ENCODE measurements around the gene POM121L2. TPM values are rescaled to one million over a fixed set of nuclear protein-coding genes. Genes with fewer than 3 reads are reported as not detected.

Gene POM121L2
- total and polyA plus RNA-seq, 4 donors = not detected

DNA sequence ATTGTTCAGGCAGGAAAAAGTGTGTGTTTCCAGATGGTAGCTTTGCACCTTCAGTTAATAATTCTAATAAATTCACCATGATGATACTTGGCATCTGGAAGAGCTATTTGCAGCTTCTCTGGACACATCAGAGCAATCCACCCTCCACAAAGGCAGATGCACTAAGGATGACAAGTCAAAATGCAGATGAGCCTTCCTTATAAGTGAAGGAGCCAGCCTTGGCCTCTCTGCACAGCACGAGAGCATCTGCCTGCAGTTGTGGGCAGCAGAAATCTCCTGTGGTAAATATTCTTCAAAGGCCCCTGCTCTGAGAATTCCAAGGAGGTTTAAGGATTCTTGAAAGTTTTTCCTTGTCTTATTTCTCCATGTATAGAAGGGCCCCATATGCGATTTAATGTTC is 6.9 kb upstream of the POM121L2 start:
- DNase-seq (ENCODE audit: low spot score) = no peak
- H3K9ac ChIP-seq (ENCODE audit: low read depth in 1 of 2, low read length in 2 of 2) = no peak overlapping the region
- H3K27ac ChIP-seq (ENCODE audit: low read depth in 1 of 2, low read length in 2 of 2) = no peak overlapping the region
- H3K27me3 ChIP-seq (ENCODE audit: control insufficient read depth in 4 of 4, insufficient read depth in 4 of 4, low read length in 3 of 4) = peaks cover 0 to 9% (median under 1%) of the 10 kb centered on the region in 4 donors
- WGBS = 55% methylated on average over 2 of the region's 2 CpGs
- no peak for TF ChIP-seq FOXA2 (IDR thresholded peaks at IDR 0.05)
- TF ChIP-seq, protein P1, sequence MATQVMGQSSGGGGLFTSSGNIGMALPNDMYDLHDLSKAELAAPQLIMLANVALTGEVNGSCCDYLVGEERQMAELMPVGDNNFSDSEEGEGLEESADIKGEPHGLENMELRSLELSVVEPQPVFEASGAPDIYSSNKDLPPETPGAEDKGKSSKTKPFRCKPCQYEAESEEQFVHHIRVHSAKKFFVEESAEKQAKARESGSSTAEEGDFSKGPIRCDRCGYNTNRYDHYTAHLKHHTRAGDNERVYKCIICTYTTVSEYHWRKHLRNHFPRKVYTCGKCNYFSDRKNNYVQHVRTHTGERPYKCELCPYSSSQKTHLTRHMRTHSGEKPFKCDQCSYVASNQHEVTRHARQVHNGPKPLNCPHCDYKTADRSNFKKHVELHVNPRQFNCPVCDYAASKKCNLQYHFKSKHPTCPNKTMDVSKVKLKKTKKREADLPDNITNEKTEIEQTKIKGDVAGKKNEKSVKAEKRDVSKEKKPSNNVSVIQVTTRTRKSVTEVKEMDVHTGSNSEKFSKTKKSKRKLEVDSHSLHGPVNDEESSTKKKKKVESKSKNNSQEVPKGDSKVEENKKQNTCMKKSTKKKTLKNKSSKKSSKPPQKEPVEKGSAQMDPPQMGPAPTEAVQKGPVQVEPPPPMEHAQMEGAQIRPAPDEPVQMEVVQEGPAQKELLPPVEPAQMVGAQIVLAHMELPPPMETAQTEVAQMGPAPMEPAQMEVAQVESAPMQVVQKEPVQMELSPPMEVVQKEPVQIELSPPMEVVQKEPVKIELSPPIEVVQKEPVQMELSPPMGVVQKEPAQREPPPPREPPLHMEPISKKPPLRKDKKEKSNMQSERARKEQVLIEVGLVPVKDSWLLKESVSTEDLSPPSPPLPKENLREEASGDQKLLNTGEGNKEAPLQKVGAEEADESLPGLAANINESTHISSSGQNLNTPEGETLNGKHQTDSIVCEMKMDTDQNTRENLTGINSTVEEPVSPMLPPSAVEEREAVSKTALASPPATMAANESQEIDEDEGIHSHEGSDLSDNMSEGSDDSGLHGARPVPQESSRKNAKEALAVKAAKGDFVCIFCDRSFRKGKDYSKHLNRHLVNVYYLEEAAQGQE (IDR thresholded peaks at IDR 0.05) = no peak
- TF ChIP-seq HNF4G (IDR thresholded peaks at IDR 0.05) = no peak
- no peak for TF ChIP-seq HNF4A (conservative IDR thresholded peaks at IDR 0.05)
- no peak for TF ChIP-seq SP1 (IDR thresholded peaks at IDR 0.05)
- TF ChIP-seq, protein P2, sequence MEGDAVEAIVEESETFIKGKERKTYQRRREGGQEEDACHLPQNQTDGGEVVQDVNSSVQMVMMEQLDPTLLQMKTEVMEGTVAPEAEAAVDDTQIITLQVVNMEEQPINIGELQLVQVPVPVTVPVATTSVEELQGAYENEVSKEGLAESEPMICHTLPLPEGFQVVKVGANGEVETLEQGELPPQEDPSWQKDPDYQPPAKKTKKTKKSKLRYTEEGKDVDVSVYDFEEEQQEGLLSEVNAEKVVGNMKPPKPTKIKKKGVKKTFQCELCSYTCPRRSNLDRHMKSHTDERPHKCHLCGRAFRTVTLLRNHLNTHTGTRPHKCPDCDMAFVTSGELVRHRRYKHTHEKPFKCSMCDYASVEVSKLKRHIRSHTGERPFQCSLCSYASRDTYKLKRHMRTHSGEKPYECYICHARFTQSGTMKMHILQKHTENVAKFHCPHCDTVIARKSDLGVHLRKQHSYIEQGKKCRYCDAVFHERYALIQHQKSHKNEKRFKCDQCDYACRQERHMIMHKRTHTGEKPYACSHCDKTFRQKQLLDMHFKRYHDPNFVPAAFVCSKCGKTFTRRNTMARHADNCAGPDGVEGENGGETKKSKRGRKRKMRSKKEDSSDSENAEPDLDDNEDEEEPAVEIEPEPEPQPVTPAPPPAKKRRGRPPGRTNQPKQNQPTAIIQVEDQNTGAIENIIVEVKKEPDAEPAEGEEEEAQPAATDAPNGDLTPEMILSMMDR (IDR thresholded peaks at IDR 0.05; ENCODE audit: low read depth, low read length, missing input control) = no peak
- TF ChIP-seq, protein P3, sequence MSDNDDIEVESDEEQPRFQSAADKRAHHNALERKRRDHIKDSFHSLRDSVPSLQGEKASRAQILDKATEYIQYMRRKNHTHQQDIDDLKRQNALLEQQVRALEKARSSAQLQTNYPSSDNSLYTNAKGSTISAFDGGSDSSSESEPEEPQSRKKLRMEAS (IDR thresholded peaks at IDR 0.05) = no peak
- no peaks in the 10 kb centered on the region for H3K4me1 ChIP-seq (ENCODE audit: control insufficient read depth in 4 of 4, insufficient read depth in 4 of 4, low read length in 3 of 4)
- peaks cover 0 to 2% (median 0%) of the 10 kb centered on the region in 4 donors for H3K9me3 ChIP-seq (ENCODE audit: control insufficient read depth in 4 of 4, low read length in 3 of 4)
- no peak overlapping the region for H3K4me3 ChIP-seq (ENCODE audit: low read depth in 1 of 3, low read length in 3 of 3)
- no peaks in the 10 kb centered on the region for H3K36me3 ChIP-seq (ENCODE audit: control insufficient read depth in 4 of 4, insufficient read depth in 3 of 4, low read depth in 1 of 4, low read length in 3 of 4)

DNA sequence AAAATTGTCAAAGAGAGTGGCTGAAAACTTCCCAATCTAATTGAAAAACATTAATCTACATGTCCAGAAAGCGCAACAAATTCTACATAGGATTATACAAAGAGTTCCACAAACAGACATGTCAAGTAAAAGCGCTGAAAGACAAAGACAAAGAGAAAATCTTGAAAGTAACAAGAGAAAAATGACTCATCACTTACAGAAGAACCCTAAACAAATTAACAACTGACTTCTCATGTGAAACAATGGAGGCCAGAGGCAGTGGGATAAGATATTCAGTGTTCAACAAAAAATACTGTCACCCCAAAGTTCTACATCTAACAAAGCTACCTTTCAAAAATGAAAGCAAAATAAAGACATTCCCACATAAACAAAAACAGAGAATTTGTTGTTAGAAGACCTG is 2.0 kb upstream of the POM121L2 start:
- H3K4me3 ChIP-seq (ENCODE audit: low read depth in 1 of 3, low read length in 3 of 3) = no peak overlapping the region
- no peak for DNase-seq (ENCODE audit: low spot score)
- H3K9me3 ChIP-seq (ENCODE audit: control insufficient read depth in 4 of 4, low read length in 3 of 4) = no peaks in the 10 kb centered on the region
- WGBS = 72% methylated on average over 2 of the region's 2 CpGs
- H3K36me3 ChIP-seq (ENCODE audit: control insufficient read depth in 4 of 4, insufficient read depth in 3 of 4, low read depth in 1 of 4, low read length in 3 of 4) = no peaks in the 10 kb centered on the region
- no peak overlapping the region for H3K9ac ChIP-seq (ENCODE audit: low read depth in 1 of 2, low read length in 2 of 2)
- H3K27me3 ChIP-seq (ENCODE audit: control insufficient read depth in 4 of 4, insufficient read depth in 4 of 4, low read length in 3 of 4) = peaks cover 5 to 18% (median 6%) of the 10 kb centered on the region in 4 donors
- H3K4me1 ChIP-seq (ENCODE audit: control insufficient read depth in 4 of 4, insufficient read depth in 4 of 4, low read length in 3 of 4) = peaks cover 5 to 8% (median 8%) of the 10 kb centered on the region in 4 donors
- TF ChIP-seq TAF1 (conservative IDR thresholded peaks at IDR 0.05) (no peak), GABPA (IDR thresholded peaks at IDR 0.05 in 1 of 2, conservative IDR thresholded peaks at IDR 0.05 in 1 of 2) (no peak), HNF4G (IDR thresholded peaks at IDR 0.05) (no peak), SP1 (IDR thresholded peaks at IDR 0.05) (no peak)
- TF ChIP-seq, protein P4, sequence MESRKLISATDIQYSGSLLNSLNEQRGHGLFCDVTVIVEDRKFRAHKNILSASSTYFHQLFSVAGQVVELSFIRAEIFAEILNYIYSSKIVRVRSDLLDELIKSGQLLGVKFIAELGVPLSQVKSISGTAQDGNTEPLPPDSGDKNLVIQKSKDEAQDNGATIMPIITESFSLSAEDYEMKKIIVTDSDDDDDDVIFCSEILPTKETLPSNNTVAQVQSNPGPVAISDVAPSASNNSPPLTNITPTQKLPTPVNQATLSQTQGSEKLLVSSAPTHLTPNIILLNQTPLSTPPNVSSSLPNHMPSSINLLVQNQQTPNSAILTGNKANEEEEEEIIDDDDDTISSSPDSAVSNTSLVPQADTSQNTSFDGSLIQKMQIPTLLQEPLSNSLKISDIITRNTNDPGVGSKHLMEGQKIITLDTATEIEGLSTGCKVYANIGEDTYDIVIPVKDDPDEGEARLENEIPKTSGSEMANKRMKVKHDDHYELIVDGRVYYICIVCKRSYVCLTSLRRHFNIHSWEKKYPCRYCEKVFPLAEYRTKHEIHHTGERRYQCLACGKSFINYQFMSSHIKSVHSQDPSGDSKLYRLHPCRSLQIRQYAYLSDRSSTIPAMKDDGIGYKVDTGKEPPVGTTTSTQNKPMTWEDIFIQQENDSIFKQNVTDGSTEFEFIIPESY (IDR thresholded peaks at IDR 0.05) = no peak
- no peak overlapping the region for H3K27ac ChIP-seq (ENCODE audit: low read depth in 1 of 2, low read length in 2 of 2)
